SU-DHL-6 (cell line): ENCODE results near the gene CYTL1.

Experiments
- CTCF ChIP-seq: fragments of 200-600 bp; sonication (generic); IDR thresholded peaks from one replicate; pipeline ENCODE4 v1.5.1; 2017; ENCODE audit warnings: antibody characterized with exemption, mild to moderate bottlenecking, low read length, moderate library complexity; ENCODE audit not compliant: insufficient read depth, poor library complexity, severe bottlenecking
- EZH2phosphoT487 ChIP-seq: fragments of 200-600 bp; sonication (generic), shearing (Covaris generic); conservative IDR thresholded peaks from 2 replicates; pipeline ENCODE4 v1.6.1; 2018; ENCODE audit warnings: mild to moderate bottlenecking, antibody characterized with exemption, low read length, moderate library complexity, mixed read lengths

DNA sequence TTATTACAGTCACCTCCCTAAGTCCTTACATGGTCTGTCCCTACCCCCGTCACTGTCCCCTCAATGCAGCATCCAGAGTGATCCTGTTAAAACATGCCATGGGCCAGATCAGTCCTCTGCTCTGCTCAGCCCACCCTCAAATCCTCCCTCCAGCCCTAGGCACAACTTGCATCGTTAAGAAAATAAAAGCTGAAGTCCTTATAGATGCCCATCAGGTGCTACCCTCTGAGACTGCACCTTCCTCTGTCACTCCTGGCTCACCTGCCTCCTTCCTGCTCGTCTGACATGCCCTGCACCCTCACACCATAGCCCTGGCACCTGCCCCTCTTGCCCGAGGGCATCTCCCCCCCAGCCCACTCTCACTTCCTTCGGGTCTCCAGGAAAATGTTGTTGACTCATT lies 36.2 kb upstream of the CYTL1 start:
- TF ChIP-seq CTCF (no peak), EZH2phosphoT487 (no peak)
